Rectal smooth muscle tissue (tissue), 1 donor: ENCODE results near the gene SND1.

ENCODE experiments used
- H3K27ac ChIP-seq: one replicate; pipeline ENCODE4 v1.7.0; 2013; ENCODE audit warnings: low read depth, low read length, inconsistent platforms
- H3K27me3 ChIP-seq: one replicate; pipeline ENCODE4 v1.7.0; 2013; ENCODE audit warnings: low read length; ENCODE audit not compliant: control insufficient read depth, insufficient read depth
- H3K36me3 ChIP-seq: one replicate; pipeline ENCODE4 v1.7.0; 2013; ENCODE audit warnings: low read length; ENCODE audit not compliant: control insufficient read depth, insufficient read depth
- H3K4me1 ChIP-seq: one replicate; pipeline ENCODE4 v1.7.0; 2013; ENCODE audit warnings: low read length; ENCODE audit not compliant: control insufficient read depth, insufficient read depth
- H3K4me3 ChIP-seq: one replicate; pipeline ENCODE4 v1.7.0; 2013; ENCODE audit warnings: low read length
- H3K9ac ChIP-seq: one replicate; pipeline ENCODE4 v1.7.0; 2013; ENCODE audit warnings: low read length

SND1 gene

DNA sequence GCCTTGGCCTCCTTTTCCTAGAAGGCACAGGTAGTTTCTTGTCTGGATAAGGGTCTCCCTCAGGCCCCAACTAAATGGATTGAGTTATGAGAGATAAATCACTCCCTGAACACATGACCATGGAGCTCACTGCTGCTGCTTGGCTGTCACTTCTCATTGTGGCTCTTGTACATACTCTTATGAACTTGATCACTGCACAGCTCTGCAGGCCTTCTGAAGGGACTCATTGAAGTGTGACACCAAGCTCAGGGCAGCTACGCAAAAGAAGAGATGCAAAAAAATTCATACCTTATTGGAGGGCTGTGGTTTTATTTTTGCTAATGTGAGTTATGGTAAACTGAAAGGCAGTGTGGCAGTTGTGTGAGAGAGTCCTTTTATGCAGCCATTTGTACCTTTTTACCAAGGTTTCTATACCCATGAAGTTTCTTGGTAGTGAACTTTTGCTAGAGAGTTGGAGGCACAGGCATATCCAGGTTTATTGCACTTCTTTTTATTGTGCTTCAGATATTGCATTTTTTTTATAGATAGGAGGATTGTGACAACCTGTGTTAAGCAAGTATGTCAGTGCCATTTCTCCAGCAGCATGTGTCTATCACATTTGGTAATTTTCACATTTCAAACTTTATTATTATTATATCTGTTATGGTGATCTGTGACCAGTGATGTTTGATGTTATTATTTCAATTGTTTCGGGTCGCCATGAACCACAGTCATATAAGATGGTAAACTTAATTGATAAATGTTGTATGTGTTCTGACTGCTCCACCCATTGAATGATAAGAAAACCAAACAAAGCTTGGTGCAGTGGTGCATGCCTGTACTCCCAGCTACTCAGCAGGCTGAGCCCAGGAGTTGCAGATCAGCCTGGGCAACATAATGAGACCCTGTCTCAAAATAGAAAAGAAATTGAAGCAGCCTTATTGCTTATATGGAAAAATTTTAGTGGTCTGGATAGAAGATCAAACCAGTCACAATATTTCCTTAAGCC, 278.6 kb downstream of the SND1 start:
- peaks cover 6% of the 10 kb centered on the region for H3K4me1 ChIP-seq
- H3K27ac ChIP-seq: no peak overlapping the region
- no peak overlapping the region for H3K9ac ChIP-seq
- no peaks in the 10 kb centered on the region for H3K27me3 ChIP-seq
- no peaks in the 10 kb centered on the region for H3K36me3 ChIP-seq
- no peak overlapping the region for H3K4me3 ChIP-seq

GRCh38 chr7:127932076-127932475, 280.1 kb downstream of the SND1 start:
- Histone ChIP-seq H3K9ac (no peak overlapping the region), H3K36me3 (no peaks in the 10 kb centered on the region), H3K4me3 (no peak overlapping the region), H3K27me3 (no peaks in the 10 kb centered on the region), H3K4me1 (peaks cover 2% of the 10 kb centered on the region), H3K27ac (no peak overlapping the region)

DNA sequence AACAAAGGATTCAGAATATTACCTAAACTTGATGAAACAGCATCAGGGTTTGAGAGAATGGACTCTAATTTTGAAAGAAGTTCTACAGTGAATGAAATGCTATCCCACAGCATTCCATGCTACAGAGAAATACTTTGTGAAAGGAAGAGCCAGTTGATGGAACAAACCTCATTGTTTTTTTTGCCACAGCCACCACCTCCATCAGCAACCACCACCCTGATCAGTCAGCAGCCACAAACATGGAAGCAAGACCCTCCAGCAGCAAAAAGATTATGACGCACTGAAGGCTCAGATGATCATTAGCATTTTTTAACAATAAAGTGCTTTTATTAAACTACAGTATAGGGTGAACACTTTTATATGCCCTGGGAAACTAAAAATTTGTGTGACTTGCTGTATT, 280.5 kb downstream of the SND1 start:
- Histone ChIP-seq H3K27ac (no peak overlapping the region), H3K4me3 (no peak overlapping the region), H3K9ac (no peak overlapping the region), H3K27me3 (no peaks in the 10 kb centered on the region), H3K36me3 (no peaks in the 10 kb centered on the region), H3K4me1 (no peaks in the 10 kb centered on the region)

DNA sequence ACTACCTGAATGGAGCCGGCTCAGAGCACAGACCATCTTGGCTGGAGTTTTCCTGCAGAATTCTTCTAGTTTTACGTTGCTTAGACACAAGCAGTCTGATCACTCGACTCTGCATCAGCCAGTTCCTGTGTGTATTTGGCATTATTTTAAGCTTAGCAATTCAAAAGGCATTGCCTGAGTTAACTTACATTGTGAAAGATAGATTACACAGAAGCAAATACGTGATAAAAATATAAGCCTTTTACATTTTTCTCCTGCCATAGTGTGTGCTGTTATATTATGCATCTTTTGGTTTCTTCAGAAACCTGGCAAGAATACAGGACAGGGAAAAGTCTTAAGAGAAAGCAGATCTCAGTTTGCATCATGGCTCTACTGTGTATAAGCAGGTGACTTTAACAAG, 281.2 kb downstream of the SND1 start:
- no peaks in the 10 kb centered on the region for H3K36me3 ChIP-seq
- no peaks in the 10 kb centered on the region for H3K4me1 ChIP-seq
- H3K4me3 ChIP-seq: no peak overlapping the region
- H3K27ac ChIP-seq: no peak overlapping the region
- H3K27me3 ChIP-seq: no peaks in the 10 kb centered on the region
- no peak overlapping the region for H3K9ac ChIP-seq

- Histone ChIP-seq H3K36me3 (no peaks in the 10 kb centered on the region), H3K27me3 (no peaks in the 10 kb centered on the region), H3K27ac (no peak overlapping the region), H3K9ac (no peak overlapping the region), H3K4me3 (no peak overlapping the region), H3K4me1 (no peaks in the 10 kb centered on the region)
Measured at GRCh38 chr7:127934711-127935110, 282.7 kb downstream of the SND1 start.

DNA sequence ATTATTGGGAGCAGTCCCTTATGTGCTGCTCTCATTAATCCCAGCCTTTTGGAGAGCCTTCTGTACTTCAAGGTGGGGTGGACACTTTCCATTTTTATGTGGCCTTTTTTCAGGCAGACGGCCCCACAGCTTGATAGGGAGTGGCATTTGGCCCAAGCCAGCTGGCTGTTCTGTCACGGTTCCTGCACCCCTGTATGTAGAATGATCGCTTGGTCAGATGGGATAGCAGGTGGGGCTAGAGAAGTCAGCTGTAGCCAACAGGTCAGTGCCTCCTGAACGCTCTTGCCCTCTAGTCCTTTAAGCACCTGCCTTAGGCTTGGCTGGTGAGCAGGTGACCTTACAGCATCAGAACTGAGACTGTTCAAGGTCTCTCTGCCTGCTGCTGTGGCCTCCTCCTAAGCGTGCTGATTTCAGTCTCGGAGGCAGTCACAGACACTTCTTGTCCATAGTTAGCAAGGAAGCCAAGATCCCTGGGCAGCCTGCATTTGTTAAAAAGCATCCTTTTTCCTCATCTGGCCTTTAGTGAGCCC, 283.9 kb downstream of the SND1 start:
- H3K4me3 ChIP-seq: no peak overlapping the region
- H3K9ac ChIP-seq: no peak overlapping the region
- no peaks in the 10 kb centered on the region for H3K36me3 ChIP-seq
- H3K27ac ChIP-seq: no peak overlapping the region
- no peaks in the 10 kb centered on the region for H3K27me3 ChIP-seq
- H3K4me1 ChIP-seq: no peaks in the 10 kb centered on the region

GRCh38 chr7:127937066-127937680, 285.2 kb downstream of the SND1 start:
- H3K9ac ChIP-seq: no peak overlapping the region
- H3K4me1 ChIP-seq: no peaks in the 10 kb centered on the region
- no peaks in the 10 kb centered on the region for H3K27me3 ChIP-seq
- H3K4me3 ChIP-seq: no peak overlapping the region
- H3K36me3 ChIP-seq: no peaks in the 10 kb centered on the region
- no peak overlapping the region for H3K27ac ChIP-seq

DNA sequence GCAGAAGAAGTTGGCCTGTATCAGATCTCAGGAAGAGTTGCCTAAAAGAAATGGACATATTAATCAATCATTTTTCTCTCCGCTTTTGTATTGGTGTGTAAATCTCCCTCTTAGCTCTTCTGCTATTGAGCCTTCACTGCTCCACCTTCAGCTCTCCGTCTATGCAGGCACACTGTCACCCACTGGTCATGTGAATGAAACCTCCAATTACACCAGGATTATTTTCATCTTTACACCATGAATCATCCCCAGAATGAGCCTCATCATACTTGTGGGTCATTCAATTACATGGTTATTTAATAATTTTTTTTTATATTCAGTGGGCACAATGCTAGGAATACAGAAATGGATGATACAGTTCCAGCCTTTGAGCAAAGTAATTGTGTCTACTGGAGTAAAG, 286.6 kb downstream of the SND1 start:
- Histone ChIP-seq H3K27ac (no peak overlapping the region), H3K4me1 (no peaks in the 10 kb centered on the region), H3K27me3 (no peaks in the 10 kb centered on the region), H3K36me3 (no peaks in the 10 kb centered on the region), H3K4me3 (no peak overlapping the region), H3K9ac (no peak overlapping the region)

- Histone ChIP-seq H3K9ac (no peak overlapping the region), H3K4me1 (no peaks in the 10 kb centered on the region), H3K4me3 (no peak overlapping the region), H3K36me3 (no peaks in the 10 kb centered on the region), H3K27ac (no peak overlapping the region), H3K27me3 (no peaks in the 10 kb centered on the region)
Measured at GRCh38 chr7:127940381-127941160, 288.6 kb downstream of the SND1 start.

DNA sequence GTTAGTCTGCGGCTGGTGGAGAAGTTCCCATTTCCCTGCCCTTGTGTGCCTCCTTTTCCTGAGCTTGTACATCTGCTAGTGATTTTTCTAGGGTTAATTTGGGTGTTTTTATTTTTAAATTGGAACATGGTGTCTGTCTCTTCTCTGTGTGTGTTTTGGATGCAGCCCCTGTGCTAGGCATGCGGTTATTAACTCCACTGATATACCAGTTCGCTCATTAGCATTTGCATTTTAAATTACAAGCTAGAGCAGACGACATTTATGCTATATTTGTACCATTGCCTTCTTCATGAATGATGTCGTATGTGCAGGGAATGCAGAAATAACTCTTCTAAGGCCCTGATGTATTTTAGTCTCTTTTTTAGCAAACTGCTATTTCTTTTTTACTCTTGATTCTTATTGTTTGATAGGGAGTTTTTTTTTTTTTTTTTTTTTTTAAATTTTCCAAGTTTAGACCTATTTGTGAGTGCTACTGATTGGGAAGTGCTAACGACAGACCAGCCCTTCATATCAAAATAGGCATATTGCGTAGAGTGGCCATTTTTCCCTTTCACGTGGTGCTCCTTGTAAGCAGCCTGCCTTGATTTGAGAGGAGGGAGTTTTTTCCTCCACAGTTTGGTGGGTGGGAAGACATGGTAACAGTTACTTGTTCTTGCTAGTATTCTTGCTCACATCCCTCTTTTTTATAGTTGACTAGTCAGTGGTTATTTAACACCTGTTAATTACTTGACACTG, 289.6 kb downstream of the SND1 start:
- H3K36me3 ChIP-seq: no peaks in the 10 kb centered on the region
- H3K27me3 ChIP-seq: no peaks in the 10 kb centered on the region
- H3K9ac ChIP-seq: no peak overlapping the region
- no peak overlapping the region for H3K27ac ChIP-seq
- H3K4me3 ChIP-seq: no peak overlapping the region
- no peaks in the 10 kb centered on the region for H3K4me1 ChIP-seq

DNA sequence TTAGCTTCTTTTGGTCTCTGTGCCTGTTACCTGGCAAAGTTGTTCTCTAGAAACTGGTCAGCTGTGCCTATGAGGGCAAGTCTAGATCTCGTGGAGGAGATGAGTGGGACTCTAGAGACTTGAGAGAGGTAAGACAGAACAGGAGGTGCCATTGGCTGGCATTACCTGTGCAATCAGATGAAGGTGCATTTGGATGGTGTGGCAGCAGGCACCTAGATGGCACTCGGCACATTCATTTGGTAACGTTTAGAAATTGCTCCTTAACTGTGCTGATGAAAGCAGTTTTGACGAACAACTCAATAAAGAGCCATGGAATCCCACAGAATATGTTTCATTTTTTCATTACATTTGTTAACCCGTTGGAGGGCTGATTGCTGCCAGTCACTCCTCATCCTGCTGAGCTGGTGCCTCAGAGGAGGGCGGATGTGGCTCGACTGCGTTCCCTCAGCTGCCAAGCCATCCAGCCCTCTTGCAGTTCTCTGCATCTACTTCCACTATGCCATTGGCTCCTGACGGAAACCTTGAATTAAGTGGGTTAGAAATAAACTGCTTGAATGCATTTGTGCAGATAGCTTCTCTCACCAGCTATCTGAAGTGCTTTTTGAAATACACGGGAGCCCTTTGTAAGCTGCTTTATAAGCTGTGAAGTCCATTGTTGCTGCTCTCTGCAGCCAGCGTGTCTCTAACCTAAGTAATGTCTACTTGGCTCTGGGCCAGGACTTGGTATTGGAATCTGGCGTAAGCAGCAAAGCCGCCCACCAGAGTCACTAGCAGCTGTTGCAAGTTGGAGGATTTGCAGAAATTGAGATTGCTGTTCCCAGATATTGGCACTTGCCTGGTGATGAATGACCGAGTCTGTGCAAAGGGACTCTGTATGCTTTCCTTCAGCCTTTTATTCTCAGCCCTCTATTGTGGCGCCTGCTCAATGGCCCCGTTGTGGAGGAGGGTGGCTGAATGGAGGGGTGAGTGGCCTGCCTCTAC, 291.8 kb downstream of the SND1 start:
- H3K4me1 ChIP-seq: no peaks in the 10 kb centered on the region
- no peaks in the 10 kb centered on the region for H3K36me3 ChIP-seq
- H3K27ac ChIP-seq: no peak overlapping the region
- H3K27me3 ChIP-seq: no peaks in the 10 kb centered on the region
- no peak overlapping the region for H3K9ac ChIP-seq
- no peak overlapping the region for H3K4me3 ChIP-seq
